ENCODE measurements around the gene GRB10. TPM values are rescaled to one million over a fixed set of nuclear protein-coding genes. Genes with fewer than 3 reads are reported as not detected.

GRB10 gene
- total and polyA plus RNA-seq, 4 donors: 10.7 to 53.1 (median 17.5) TPM

DNA sequence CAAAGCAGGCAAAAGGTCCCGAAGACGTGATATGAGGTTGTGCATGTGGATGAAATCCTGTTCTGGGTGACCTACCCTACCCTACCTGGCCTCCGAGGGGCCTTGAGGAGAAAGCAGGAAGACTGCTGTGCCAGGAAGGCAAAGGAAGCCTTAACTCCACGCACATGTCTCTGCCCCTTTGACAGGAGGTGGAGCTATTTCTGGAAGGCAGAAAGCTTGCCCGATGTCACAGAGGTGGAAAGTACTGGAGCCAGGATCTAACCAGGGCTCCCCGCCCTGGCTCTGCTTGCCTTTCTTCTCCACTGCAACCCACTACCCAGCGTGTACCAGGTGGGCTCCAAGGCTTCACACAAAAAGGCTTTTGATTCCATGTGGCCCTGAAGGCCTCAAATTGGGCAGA, 151.1 kb downstream of the GRB10 start:
- Histone ChIP-seq H3K36me3 (ENCODE audit: control insufficient read depth in 4 of 4, insufficient read depth in 3 of 4, low read depth in 1 of 4, low read length in 3 of 4) (peaks cover 1 to 2% (median 2%) of the 10 kb centered on the region in 4 donors), H3K4me1 (ENCODE audit: control insufficient read depth in 4 of 4, insufficient read depth in 4 of 4, low read length in 3 of 4) (peaks cover 3 to 23% (median 15%) of the 10 kb centered on the region in 4 donors), H3K27me3 (ENCODE audit: control insufficient read depth in 4 of 4, insufficient read depth in 4 of 4, low read length in 3 of 4) (no peaks in the 10 kb centered on the region), H3K27ac (ENCODE audit: low read depth in 1 of 2, low read length in 2 of 2) (no peak overlapping the region), H3K9me3 (ENCODE audit: control insufficient read depth in 4 of 4, low read length in 3 of 4) (no peaks in the 10 kb centered on the region), H3K4me3 (ENCODE audit: low read depth in 1 of 3, low read length in 3 of 3) (no peak overlapping the region), H3K9ac (ENCODE audit: low read depth in 1 of 2, low read length in 2 of 2) (no peak overlapping the region)
- WGBS: 74% methylated on average over 7 of the region's 7 CpGs
- DNase-seq (ENCODE audit: low spot score): no peak
- TF ChIP-seq, protein P1, sequence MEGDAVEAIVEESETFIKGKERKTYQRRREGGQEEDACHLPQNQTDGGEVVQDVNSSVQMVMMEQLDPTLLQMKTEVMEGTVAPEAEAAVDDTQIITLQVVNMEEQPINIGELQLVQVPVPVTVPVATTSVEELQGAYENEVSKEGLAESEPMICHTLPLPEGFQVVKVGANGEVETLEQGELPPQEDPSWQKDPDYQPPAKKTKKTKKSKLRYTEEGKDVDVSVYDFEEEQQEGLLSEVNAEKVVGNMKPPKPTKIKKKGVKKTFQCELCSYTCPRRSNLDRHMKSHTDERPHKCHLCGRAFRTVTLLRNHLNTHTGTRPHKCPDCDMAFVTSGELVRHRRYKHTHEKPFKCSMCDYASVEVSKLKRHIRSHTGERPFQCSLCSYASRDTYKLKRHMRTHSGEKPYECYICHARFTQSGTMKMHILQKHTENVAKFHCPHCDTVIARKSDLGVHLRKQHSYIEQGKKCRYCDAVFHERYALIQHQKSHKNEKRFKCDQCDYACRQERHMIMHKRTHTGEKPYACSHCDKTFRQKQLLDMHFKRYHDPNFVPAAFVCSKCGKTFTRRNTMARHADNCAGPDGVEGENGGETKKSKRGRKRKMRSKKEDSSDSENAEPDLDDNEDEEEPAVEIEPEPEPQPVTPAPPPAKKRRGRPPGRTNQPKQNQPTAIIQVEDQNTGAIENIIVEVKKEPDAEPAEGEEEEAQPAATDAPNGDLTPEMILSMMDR (IDR thresholded peaks at IDR 0.05; ENCODE audit: low read depth, low read length, missing input control): no peak
- TF ChIP-seq FOXA1 (IDR thresholded peaks at IDR 0.05): no peak
- TF ChIP-seq RAD21 (IDR thresholded peaks at IDR 0.05): no peak
- no peak for TF ChIP-seq HNF4A (conservative IDR thresholded peaks at IDR 0.05)
- TF ChIP-seq, protein P2, sequence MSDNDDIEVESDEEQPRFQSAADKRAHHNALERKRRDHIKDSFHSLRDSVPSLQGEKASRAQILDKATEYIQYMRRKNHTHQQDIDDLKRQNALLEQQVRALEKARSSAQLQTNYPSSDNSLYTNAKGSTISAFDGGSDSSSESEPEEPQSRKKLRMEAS (IDR thresholded peaks at IDR 0.05): no peak
- no peak for TF ChIP-seq RXRA (IDR thresholded peaks at IDR 0.05)

- DNase-seq (ENCODE audit: low spot score): no peak
- Histone ChIP-seq H3K9ac (ENCODE audit: low read depth in 1 of 2, low read length in 2 of 2) (no peak overlapping the region), H3K36me3 (ENCODE audit: control insufficient read depth in 4 of 4, insufficient read depth in 3 of 4, low read depth in 1 of 4, low read length in 3 of 4) (peaks cover 2 to 8% (median 5%) of the 10 kb centered on the region in 4 donors), H3K4me1 (ENCODE audit: control insufficient read depth in 4 of 4, insufficient read depth in 4 of 4, low read length in 3 of 4) (peaks cover 3 to 23% (median 15%) of the 10 kb centered on the region in 4 donors), H3K4me3 (ENCODE audit: low read depth in 1 of 3, low read length in 3 of 3) (no peak overlapping the region), H3K9me3 (ENCODE audit: control insufficient read depth in 4 of 4, low read length in 3 of 4) (no peaks in the 10 kb centered on the region), H3K27ac (ENCODE audit: low read depth in 1 of 2, low read length in 2 of 2) (no peak overlapping the region), H3K27me3 (ENCODE audit: control insufficient read depth in 4 of 4, insufficient read depth in 4 of 4, low read length in 3 of 4) (no peaks in the 10 kb centered on the region)
- 95% methylated on average over 6 of the region's 6 CpGs for WGBS
- TF ChIP-seq, protein P1 (IDR thresholded peaks at IDR 0.05; ENCODE audit: low read depth, low read length, missing input control): no peak
- no peak for TF ChIP-seq GABPA (IDR thresholded peaks at IDR 0.05 in 1 of 2, conservative IDR thresholded peaks at IDR 0.05 in 1 of 2)
- no peak for TF ChIP-seq NR2F2 (IDR thresholded peaks at IDR 0.05)
- no peak for TF ChIP-seq RXRA (IDR thresholded peaks at IDR 0.05)
Observed at GRCh38 chr7:50631100-50631499, 151.6 kb downstream of the GRB10 start.

- Histone ChIP-seq H3K27me3 (ENCODE audit: control insufficient read depth in 4 of 4, insufficient read depth in 4 of 4, low read length in 3 of 4) (no peaks in the 10 kb centered on the region), H3K9ac (ENCODE audit: low read depth in 1 of 2, low read length in 2 of 2) (no peak overlapping the region), H3K36me3 (ENCODE audit: control insufficient read depth in 4 of 4, insufficient read depth in 3 of 4, low read depth in 1 of 4, low read length in 3 of 4) (peaks cover 2 to 14% (median 6%) of the 10 kb centered on the region in 4 donors), H3K4me1 (ENCODE audit: control insufficient read depth in 4 of 4, insufficient read depth in 4 of 4, low read length in 3 of 4) (peaks cover 3 to 23% (median 15%) of the 10 kb centered on the region in 4 donors), H3K4me3 (ENCODE audit: low read depth in 1 of 3, low read length in 3 of 3) (no peak overlapping the region), H3K9me3 (ENCODE audit: control insufficient read depth in 4 of 4, low read length in 3 of 4) (no peaks in the 10 kb centered on the region), H3K27ac (ENCODE audit: low read depth in 1 of 2, low read length in 2 of 2) (no peak overlapping the region)
- DNase-seq (ENCODE audit: low spot score): no peak
- TF ChIP-seq RXRA (IDR thresholded peaks at IDR 0.05) (no peak), RAD21 (IDR thresholded peaks at IDR 0.05) (no peak), EGR1 (IDR thresholded peaks at IDR 0.05; ENCODE audit: low read depth in 2 of 2) (no peak), ATF3 (IDR thresholded peaks at IDR 0.05) (no peak), NR2F2 (IDR thresholded peaks at IDR 0.05) (no peak), FOXA2 (IDR thresholded peaks at IDR 0.05) (no peak), HNF4A (conservative IDR thresholded peaks at IDR 0.05) (no peak), JUND (IDR thresholded peaks at IDR 0.05) (no peak), HNF4G (IDR thresholded peaks at IDR 0.05) (no peak), REST (IDR thresholded peaks at IDR 0.05) (no peak), FOXA1 (IDR thresholded peaks at IDR 0.05) (no peak)
- TF ChIP-seq, protein P1 (IDR thresholded peaks at IDR 0.05; ENCODE audit: low read depth, low read length, missing input control): no peak
- TF ChIP-seq, protein P2 (IDR thresholded peaks at IDR 0.05): no peak
- WGBS: 90% methylated on average over 10 of the region's 10 CpGs
Observed at GRCh38 chr7:50629238-50629901, 153.3 kb downstream of the GRB10 start.
